Upper lobe of left lung (tissue), 6 donors: ENCODE measurements around the gene CBX7. TPM values are rescaled to one million over a fixed set of nuclear protein-coding genes. Genes with fewer than 3 reads are reported as not detected.

Source experiments
- ATAC-seq, 2 donors: fragments of 200-7000 bp; cut with Tn5 transposase; one replicate each; pipeline ENCODE4 v1.9.1; 2022; ENCODE audit warnings: mild to moderate bottlenecking in 2 of 2, moderate library complexity in 2 of 2; ENCODE audit not compliant: low FRiP score in 2 of 2
- DNase-seq, 2 donors: peaks; one replicate each; pipeline ENCODE4 v3.0.0-alpha.2; 2019 to 2020
- H3K27ac ChIP-seq, 4 donors: fragments of 200-600 bp; sonication (generic); one replicate each; pipeline ENCODE4 v1.5.1; 2016 to 2019
- H3K27me3 ChIP-seq, 4 donors: fragments of 200-600 bp; sonication (generic); one replicate each; pipeline ENCODE4 v1.5.1; 2017 to 2019
- H3K36me3 ChIP-seq, 4 donors: fragments of 200-600 bp; sonication (generic); one replicate each; pipeline ENCODE4 v1.5.1; 2016 to 2019
- H3K4me1 ChIP-seq, 4 donors: fragments of 200-600 bp; sonication (generic); one replicate each; pipeline ENCODE4 v1.5.1; 2018 to 2019
- H3K4me3 ChIP-seq, 4 donors: fragments of 200-600 bp; sonication (generic); one replicate each; pipeline ENCODE4 v1.5.1; 2017 to 2019; ENCODE audit warnings: mild to moderate bottlenecking in 2 of 4, moderate library complexity in 1 of 4
- H3K9me3 ChIP-seq, 4 donors: fragments of 200-600 bp; sonication (generic); one replicate each; pipeline ENCODE4 v1.5.1; 2018 to 2019
- CTCF ChIP-seq, 6 experiments: fragments of 450-650 bp in 4 of 6; fragments of 200-600 bp in 2 of 6; sonication (generic) in 2 of 6; IDR thresholded peaks; one replicate each; pipeline ENCODE4 v1.5.1; 2016 to 2019; ENCODE audit warnings: antibody characterized with exemption in 6 of 6
- EP300 ChIP-seq, 4 donors: sonication (generic); formaldehyde crosslinking; IDR thresholded peaks; one replicate each; pipeline ENCODE4 v1.5.1; 2017; ENCODE audit warnings: antibody characterized with exemption in 4 of 4, control low read depth in 2 of 4
- POLR2A ChIP-seq, 4 donors: fragments of 450-650 bp; IDR thresholded peaks; one replicate each; pipeline ENCODE4 v1.5.1; 2016 to 2017; ENCODE audit warnings: antibody characterized with exemption in 4 of 4, mild to moderate bottlenecking in 2 of 4
- POLR2AphosphoS5 ChIP-seq, 2 donors: sonication (generic); formaldehyde crosslinking; IDR thresholded peaks; one replicate each; pipeline ENCODE4 v1.5.1; 2017; ENCODE audit warnings: antibody characterized with exemption in 2 of 2
- WGBS, 2 donors: methylation state at CpG; one replicate each; pipeline ENCODE4 v1.1.5; 2017 to 2018; 5-methylcytosine and 5-hydroxymethylcytosine counted together
- total RNA-seq, 6 donors: library from RNA; depleted of rRNA in 4 of 6; stranded (reverse); fragments of >200 nt in 4 of 6; gene quantifications; one replicate each; pipeline versions ENCODE4 v1.1.0 to v1.2.1, GENCODE V29; 2016 to 2021
- donor health status: DM: no; HTN: no; CAD: no; lungs with moderate emphysema.
- donor health status: DM: no; HTN: yes; CAD: no; lungs with severe emphysema.

The CBX7 gene
- 100 to 1,000 TPM in 1 of 6 donors, 10 to 100 TPM in 5; 51.5 to 145 (median 60.6) TPM for total RNA-seq

GRCh38 chr22:39152511-39153219 is at the start of gene CBX7:
CBX7 (minus strand) TSS chr22:39152680; CDS start chr22:39152444, 236 bp downstream.
- Histone ChIP-seq H3K9me3 (no peaks in the 10 kb centered on the region), H3K4me1 (peaks cover 23 to 50% (median 39%) of the 10 kb centered on the region in 4 donors), H3K36me3 (peaks cover 0 to 19% (median 2%) of the 10 kb centered on the region in 4 donors), H3K27me3 (no peaks in the 10 kb centered on the region), H3K4me3 (peak within 1 kb of the TSS; percentile 70 to 100 (median 92)), H3K27ac (peak within 1 kb of the TSS; percentile 86 to 96 (median 92))
- 0% methylated on average over 8 to 13 of the region's 98 CpGs for WGBS, 2 donors
- TF ChIP-seq POLR2A (IDR thresholded peaks at IDR 0.05), result peak in 3 of 4 donors; percentile 82 to 91 (median 83)
- TF ChIP-seq EP300 (IDR thresholded peaks at IDR 0.05), result peak in 1 of 4 donors; percentile 4
- peak; percentile 80 to 95 for TF ChIP-seq POLR2AphosphoS5 (IDR thresholded peaks at IDR 0.05)
- no peak for TF ChIP-seq CTCF (IDR thresholded peaks at IDR 0.05)
- DNase-seq (peak; percentile 98 to 99), ATAC-seq (peak; percentile 95 to 98)

GRCh38 chr22:39197578-39197977 is 45.1 kb upstream of the CBX7 start:
- H3K36me3 ChIP-seq, result no peaks in the 10 kb centered on the region
- no peak for DNase-seq
- ATAC-seq, result no peak
- no peak for TF ChIP-seq CTCF (IDR thresholded peaks at IDR 0.05)
- TF ChIP-seq EP300 (IDR thresholded peaks at IDR 0.05), result no peak
- no peak for TF ChIP-seq POLR2AphosphoS5 (IDR thresholded peaks at IDR 0.05)
- TF ChIP-seq POLR2A (IDR thresholded peaks at IDR 0.05), result no peak
- 81 to 89% methylated on average over 5 of the region's 5 CpGs for WGBS, 2 donors
- peaks cover 0 to 5% (median 1%) of the 10 kb centered on the region in 4 donors for H3K4me1 ChIP-seq
- no peak overlapping the region for H3K4me3 ChIP-seq
- no peak overlapping the region for H3K27ac ChIP-seq
- H3K9me3 ChIP-seq, result no peaks in the 10 kb centered on the region
- no peaks in the 10 kb centered on the region for H3K27me3 ChIP-seq

- Histone ChIP-seq H3K4me1 (no peaks in the 10 kb centered on the region), H3K27me3 (no peaks in the 10 kb centered on the region), H3K9me3 (no peaks in the 10 kb centered on the region), H3K4me3 (no peak overlapping the region), H3K36me3 (no peaks in the 10 kb centered on the region), H3K27ac (no peak overlapping the region)
- WGBS, 2 donors, result 0 to 2% methylated on average over 1 of the region's 1 CpG
- no peak for ATAC-seq
- no peak for TF ChIP-seq POLR2A (IDR thresholded peaks at IDR 0.05)
- TF ChIP-seq EP300 (IDR thresholded peaks at IDR 0.05), result no peak
- TF ChIP-seq POLR2AphosphoS5 (IDR thresholded peaks at IDR 0.05), result no peak
- no peak for TF ChIP-seq CTCF (IDR thresholded peaks at IDR 0.05)
- no peak for DNase-seq
Measured at GRCh38 chr22:39194098-39194497, 41.6 kb upstream of the CBX7 start.

GRCh38 chr22:39188809-39189208 is 36.3 kb upstream of the CBX7 start:
- H3K4me3 ChIP-seq, result no peak overlapping the region
- TF ChIP-seq CTCF (IDR thresholded peaks at IDR 0.05) (no peak), EP300 (IDR thresholded peaks at IDR 0.05) (no peak)
- H3K4me1 ChIP-seq, result peaks cover 13 to 23% (median 16%) of the 10 kb centered on the region in 4 donors
- ATAC-seq (no peak), DNase-seq (no peak)
- H3K27me3 ChIP-seq, result no peaks in the 10 kb centered on the region
- 82 to 89% methylated on average over 10 of the region's 10 CpGs for WGBS, 2 donors
- H3K9me3 ChIP-seq, result no peaks in the 10 kb centered on the region
- no peak overlapping the region for H3K27ac ChIP-seq
- no peaks in the 10 kb centered on the region for H3K36me3 ChIP-seq

GRCh38 chr22:39185601-39186012 is 33.1 kb upstream of the CBX7 start:
- no peaks in the 10 kb centered on the region for H3K36me3 ChIP-seq
- H3K4me1 ChIP-seq, result peaks cover 13 to 26% (median 17%) of the 10 kb centered on the region in 4 donors
- WGBS, 2 donors, result 66 to 71% methylated on average over 6 to 11 of the region's 11 CpGs
- TF ChIP-seq POLR2A (IDR thresholded peaks at IDR 0.05), result no peak
- TF ChIP-seq POLR2AphosphoS5 (IDR thresholded peaks at IDR 0.05), result peak; percentile 89 to 96
- TF ChIP-seq CTCF (IDR thresholded peaks at IDR 0.05), result peak in 5 of 6 experiments; percentile 24 to 53 (median 44)
- peak; percentile 48 to 94 (median 87) for TF ChIP-seq EP300 (IDR thresholded peaks at IDR 0.05)
- H3K4me3 ChIP-seq, result no peak overlapping the region
- no peaks in the 10 kb centered on the region for H3K27me3 ChIP-seq
- DNase-seq (peak; percentile 70 to 85), ATAC-seq (peak; percentile 83 to 91)
- no peaks in the 10 kb centered on the region for H3K9me3 ChIP-seq
- peak overlapping the region; percentile 76 to 88 (median 81) for H3K27ac ChIP-seq
